HepG2 (cell line): ENCODE results near the gene PAX4. TPM values are rescaled to one million over a fixed set of nuclear protein-coding genes. Genes with fewer than 3 reads are reported as not detected.

ENCODE experiments used
- ADNP ChIP-seq: sonication (generic); formaldehyde crosslinking; IDR thresholded peaks from 2 replicates; pipeline ENCODE4 v1.4.0; 2020; ENCODE audit warnings: missing genetic modification reagents
- ARHGAP35 ChIP-seq: sonication (generic); formaldehyde crosslinking; IDR thresholded peaks from 2 replicates; pipeline ENCODE4 v1.9.0; 2022; ENCODE audit warnings: mild to moderate bottlenecking, inconsistent platforms, moderate library complexity, missing genetic modification reagents, borderline replicate concordance
- ERF ChIP-seq: IDR thresholded peaks from 2 replicates; pipeline ENCODE4 v1.6.1; 2018; ENCODE audit warnings: missing biosample characterization, missing genetic modification reagents
- HNF1A ChIP-seq, 2 experiments: sonication (generic) in 1 of 2; formaldehyde crosslinking in 1 of 2; IDR thresholded peaks; 2 replicates each; pipeline versions ENCODE4 v1.4.0 to v1.6.1; 2016 to 2020; ENCODE audit warnings: borderline replicate concordance in 1 of 2, low read depth in 1 of 2, mild to moderate bottlenecking in 1 of 2, missing genetic modification reagents in 1 of 2
- MTF2 ChIP-seq: sonication (generic); formaldehyde crosslinking; IDR thresholded peaks from 2 replicates; pipeline ENCODE4 v1.5.0; 2020; ENCODE audit warnings: missing genetic modification reagents, borderline replicate concordance
- PAXIP1 ChIP-seq: sonication (generic); formaldehyde crosslinking; conservative IDR thresholded peaks from 2 replicates; pipeline ENCODE4 v1.4.0; 2020; ENCODE audit warnings: mild to moderate bottlenecking, missing genetic modification reagents, moderate library complexity
- PHF8 ChIP-seq: sonication (generic); formaldehyde crosslinking; IDR thresholded peaks from 2 replicates; pipeline ENCODE4 v1.5.0; 2020; ENCODE audit warnings: missing genetic modification reagents
- RORA ChIP-seq: sonication (generic); formaldehyde crosslinking; IDR thresholded peaks from 2 replicates; pipeline ENCODE4 v1.5.0; 2020; ENCODE audit warnings: mild to moderate bottlenecking, missing genetic modification reagents, moderate library complexity
- SRY ChIP-seq: sonication (generic); formaldehyde crosslinking; IDR thresholded peaks from 2 replicates; pipeline ENCODE4 v1.8.0; 2022; ENCODE audit warnings: mild to moderate bottlenecking, missing genetic modification reagents
- THAP11 ChIP-seq: IDR thresholded peaks from 2 replicates; pipeline ENCODE4 v1.6.1; 2016; ENCODE audit warnings: missing biosample characterization, missing genetic modification reagents
- THAP9 ChIP-seq: sonication (generic); formaldehyde crosslinking; IDR thresholded peaks from 2 replicates; pipeline ENCODE4; 2020; ENCODE audit warnings: missing genetic modification reagents, mild to moderate bottlenecking, borderline replicate concordance
- ZBTB38 ChIP-seq: sonication (generic); formaldehyde crosslinking; IDR thresholded peaks from 2 replicates; pipeline ENCODE4 v1.5.1; 2020; ENCODE audit warnings: mild to moderate bottlenecking, missing genetic modification reagents
- ZNF224 ChIP-seq: sonication (generic); formaldehyde crosslinking; IDR thresholded peaks from 2 replicates; pipeline ENCODE4 v1.5.0; 2020; ENCODE audit warnings: mild to moderate bottlenecking, missing genetic modification reagents
- ZNF451 ChIP-seq: sonication (generic); formaldehyde crosslinking; IDR thresholded peaks from 2 replicates; pipeline ENCODE4 v1.5.0; 2020; ENCODE audit warnings: mild to moderate bottlenecking, missing genetic modification reagents
- polyA plus RNA-seq, 8 experiments: library from polyadenylated mRNA; depleted of rRNA in 3 of 8; stranded (reverse) in 7 of 8; unstranded in 1 of 8; fragments of >200 nt; fragmentation: Illumina TruSeq in 4 of 8; extraction: Trizol in 4 of 8; gene quantifications; 2 replicates each; pipeline versions ENCODE4 v1.2.1 to v1.2.3, GENCODE V29; 2011 to 2016; ENCODE audit warnings: low read depth in 4 of 8, missing spikeins in 1 of 8, mixed read lengths in 1 of 8; ENCODE audit not compliant: insufficient read depth in 1 of 8
- total RNA-seq, 5 experiments: library from RNA; depleted of rRNA; stranded (reverse); fragments of >200 nt; fragmentation: Illumina TruSeq; extraction: Trizol; gene quantifications; 2 replicates each; pipeline ENCODE4 v1.2.3, GENCODE V29; 2016; ENCODE audit warnings: low read depth in 1 of 5

PAX4 gene
- total and polyA plus RNA-seq, 2 of the 13 experiments (the other 11 are each of a cell fraction or from before 2014, with no cell fraction given) = not detected

GRCh38 chr7:127588019-127588696 lies 29.8 kb downstream of the PAX4 start, which contains the start of gene ARF5 (continued):
- 0 out of 2 replicates have a peak, but pooled peaks have one; percentile 41 for TF ChIP-seq ERF (CRISPR knock-in tag)
- no peak for TF ChIP-seq ARHGAP35 (CRISPR knock-in tag)
- TF ChIP-seq HNF1A (IDR thresholded peaks at IDR 0.05; ENCODE audit: low read depth) = no peak
- TF ChIP-seq HNF1A (CRISPR knock-in tag; IDR thresholded peaks at IDR 0.05; ENCODE audit: borderline replicate concordance) = 0 out of 2 replicates have a peak, but pooled peaks have one; percentile 24
- TF ChIP-seq PHF8 = peak; percentile 89
- 0 out of 2 replicates have a peak, but pooled peaks have one; percentile 47 for TF ChIP-seq THAP9
- no peak for TF ChIP-seq ZNF451
- TF ChIP-seq PAXIP1 (CRISPR knock-in tag) = peak; percentile 11; the same call in 1 of the 2 replicates
- TF ChIP-seq RORA (CRISPR knock-in tag) = no peak
- TF ChIP-seq THAP11 (CRISPR knock-in tag) = 0 out of 2 replicates have a peak, but pooled peaks have one; percentile 7
- peak; percentile 84 for TF ChIP-seq SRY
- no peak for TF ChIP-seq ADNP (CRISPR knock-in tag)
- 0 out of 2 replicates have a peak, but pooled peaks have one; percentile 23 for TF ChIP-seq MTF2 (CRISPR knock-in tag)
- TF ChIP-seq ZNF224 (CRISPR knock-in tag) = peak; percentile 53; the same call in 1 of the 2 replicates
- peak; percentile 67; the same call in 1 of the 2 replicates for TF ChIP-seq ZBTB38 (CRISPR knock-in tag)
